Neuron (in vitro differentiated cells): ENCODE data around the gene MAN1C1.

ENCODE experiments used
- H2AFZ ChIP-seq: one replicate; pipeline ENCODE4 v1.6.1; 2013; ENCODE audit warnings: low read depth, mild to moderate bottlenecking, inconsistent platforms, low read length, moderate library complexity
- H3K27me3 ChIP-seq: one replicate; pipeline ENCODE4 v1.6.1; 2013; ENCODE audit warnings: low read length; ENCODE audit not compliant: insufficient read depth
- H3K36me3 ChIP-seq: one replicate; pipeline ENCODE4 v1.6.1; 2013; ENCODE audit warnings: low read length; ENCODE audit not compliant: insufficient read depth
- H3K4me1 ChIP-seq: one replicate; pipeline ENCODE4 v1.6.1; 2013; ENCODE audit warnings: low read length; ENCODE audit not compliant: insufficient read depth
- H3K4me3 ChIP-seq: 2 replicates; pipeline ENCODE4 v1.5.1; 2013; ENCODE audit warnings: mild to moderate bottlenecking, low read length, moderate library complexity
- H3K9me3 ChIP-seq: one replicate; pipeline ENCODE4 v1.6.1; 2013; ENCODE audit warnings: low read length

Gene MAN1C1

GRCh38 chr1:25757151-25757845 lies 140.7 kb downstream of the MAN1C1 start:
- H3K27me3 ChIP-seq = no peaks in the 10 kb centered on the region
- peaks cover 4% of the 10 kb centered on the region for H3K36me3 ChIP-seq
- no peaks in the 10 kb centered on the region for H3K9me3 ChIP-seq
- H3K4me3 ChIP-seq = no peak overlapping the region
- peaks cover 5% of the 10 kb centered on the region for H3K4me1 ChIP-seq
- H2AFZ ChIP-seq = no peak overlapping the region

- no peak overlapping the region for H2AFZ ChIP-seq
- H3K36me3 ChIP-seq = peaks cover 4% of the 10 kb centered on the region
- H3K9me3 ChIP-seq = no peaks in the 10 kb centered on the region
- peaks cover under 1% of the 10 kb centered on the region for H3K4me1 ChIP-seq
- no peak overlapping the region for H3K4me3 ChIP-seq
- H3K27me3 ChIP-seq = no peaks in the 10 kb centered on the region
Measured at GRCh38 chr1:25757846-25758185, 141.2 kb downstream of the MAN1C1 start.

GRCh38 chr1:25758466-25759070 lies 142.0 kb downstream of the MAN1C1 start:
- H2AFZ ChIP-seq = no peak overlapping the region
- H3K36me3 ChIP-seq = peaks cover 4% of the 10 kb centered on the region
- no peaks in the 10 kb centered on the region for H3K27me3 ChIP-seq
- H3K9me3 ChIP-seq = no peaks in the 10 kb centered on the region
- H3K4me3 ChIP-seq = no peak overlapping the region
- no peaks in the 10 kb centered on the region for H3K4me1 ChIP-seq

- no peaks in the 10 kb centered on the region for H3K27me3 ChIP-seq
Measured at GRCh38 chr1:25760122-25760719, 143.6 kb downstream of the MAN1C1 start.

GRCh38 chr1:25760871-25761270 lies 144.3 kb downstream of the MAN1C1 start:
- Histone ChIP-seq H3K4me1 (peaks cover 10% of the 10 kb centered on the region), H3K27me3 (no peaks in the 10 kb centered on the region), H3K4me3 (no peak overlapping the region), H3K9me3 (no peaks in the 10 kb centered on the region), H2AFZ (no peak overlapping the region), H3K36me3 (peaks cover 4% of the 10 kb centered on the region)

More at GRCh38 chr1:25760122-25760719, 143.6 kb downstream of the MAN1C1 start:
- peaks cover 4% of the 10 kb centered on the region for H3K36me3 ChIP-seq
- H3K4me3 ChIP-seq = no peak overlapping the region
- no peak overlapping the region for H2AFZ ChIP-seq
- H3K9me3 ChIP-seq = no peaks in the 10 kb centered on the region
- peaks cover 3% of the 10 kb centered on the region for H3K4me1 ChIP-seq

- Histone ChIP-seq H3K9me3 (no peaks in the 10 kb centered on the region), H2AFZ (no peak overlapping the region), H3K27me3 (no peaks in the 10 kb centered on the region), H3K4me3 (no peak overlapping the region), H3K4me1 (peaks cover 10% of the 10 kb centered on the region), H3K36me3 (peaks cover 3% of the 10 kb centered on the region)
Measured at GRCh38 chr1:25763493-25763892, 146.9 kb downstream of the MAN1C1 start.

- H3K9me3 ChIP-seq = no peaks in the 10 kb centered on the region
- H3K27me3 ChIP-seq = no peaks in the 10 kb centered on the region
- H3K4me3 ChIP-seq = no peak overlapping the region
- H3K36me3 ChIP-seq = no peaks in the 10 kb centered on the region
- H2AFZ ChIP-seq = no peak overlapping the region
- H3K4me1 ChIP-seq = peaks cover 17% of the 10 kb centered on the region
Measured at GRCh38 chr1:25765136-25765922, 148.7 kb downstream of the MAN1C1 start.

GRCh38 chr1:25765923-25766589 lies 149.5 kb downstream of the MAN1C1 start:
- no peak overlapping the region for H3K4me3 ChIP-seq
- peaks cover 24% of the 10 kb centered on the region for H3K4me1 ChIP-seq
- H2AFZ ChIP-seq = no peak overlapping the region
- no peaks in the 10 kb centered on the region for H3K9me3 ChIP-seq
- H3K27me3 ChIP-seq = no peaks in the 10 kb centered on the region
- H3K36me3 ChIP-seq = no peaks in the 10 kb centered on the region

- H3K27me3 ChIP-seq = no peaks in the 10 kb centered on the region
- H3K36me3 ChIP-seq = no peaks in the 10 kb centered on the region
- H2AFZ ChIP-seq = no peak overlapping the region
- H3K9me3 ChIP-seq = no peaks in the 10 kb centered on the region
- no peak overlapping the region for H3K4me3 ChIP-seq
- peaks cover 33% of the 10 kb centered on the region for H3K4me1 ChIP-seq
Measured at GRCh38 chr1:25766721-25767436, 150.3 kb downstream of the MAN1C1 start.

GRCh38 chr1:25767437-25767770 lies 150.8 kb downstream of the MAN1C1 start:
- H2AFZ ChIP-seq = no peak overlapping the region
- H3K36me3 ChIP-seq = no peaks in the 10 kb centered on the region
- H3K4me1 ChIP-seq = peaks cover 37% of the 10 kb centered on the region
- no peaks in the 10 kb centered on the region for H3K27me3 ChIP-seq
- no peak overlapping the region for H3K4me3 ChIP-seq
- H3K9me3 ChIP-seq = no peaks in the 10 kb centered on the region

GRCh38 chr1:25768999-25769398 lies 152.4 kb downstream of the MAN1C1 start:
- Histone ChIP-seq H3K36me3 (no peaks in the 10 kb centered on the region), H3K4me3 (no peak overlapping the region), H3K27me3 (no peaks in the 10 kb centered on the region), H3K9me3 (no peaks in the 10 kb centered on the region), H2AFZ (no peak overlapping the region), H3K4me1 (peaks cover 37% of the 10 kb centered on the region)

- no peaks in the 10 kb centered on the region for H3K27me3 ChIP-seq
- no peak overlapping the region for H3K4me3 ChIP-seq
- no peaks in the 10 kb centered on the region for H3K9me3 ChIP-seq
- peaks cover 38% of the 10 kb centered on the region for H3K4me1 ChIP-seq
- H2AFZ ChIP-seq = no peak overlapping the region
- no peaks in the 10 kb centered on the region for H3K36me3 ChIP-seq
Measured at GRCh38 chr1:25769625-25770383, 153.2 kb downstream of the MAN1C1 start.
